ENCODE data around the gene FBXO10.

- TF ChIP-seq CTCF (IDR thresholded peaks at IDR 0.05) (no peak), POLR2AphosphoS5 (IDR thresholded peaks at IDR 0.05) (no peak), POLR2A (IDR thresholded peaks at IDR 0.05) (no peak)
Measured at GRCh38 chr9:37476930-37477329, 99.2 kb downstream of the FBXO10 start.
